ENCODE results near the gene LEKR1.
A peak's percentile ranks its signal among the peaks of the same experiment; 100 is the strongest.
"Not testable (repeated sequence)": the region's sequence is repeated elsewhere in the genome, so short reads cannot be mapped to it uniquely, and the experiment has no call there.

Gene LEKR1

GRCh38 chr3:156826144-156826895, at the start of gene LEKR1:
Gene LEKR1 (plus strand): TSS chr3:156826353. CDS start chr3:156829330, 2,977 bp downstream.
- peak; percentile 65 to 77 for DNase-seq

- no peak for DNase-seq
Measured at GRCh38 chr3:156776871-156777270, 49.3 kb upstream of the LEKR1 start.

DNA sequence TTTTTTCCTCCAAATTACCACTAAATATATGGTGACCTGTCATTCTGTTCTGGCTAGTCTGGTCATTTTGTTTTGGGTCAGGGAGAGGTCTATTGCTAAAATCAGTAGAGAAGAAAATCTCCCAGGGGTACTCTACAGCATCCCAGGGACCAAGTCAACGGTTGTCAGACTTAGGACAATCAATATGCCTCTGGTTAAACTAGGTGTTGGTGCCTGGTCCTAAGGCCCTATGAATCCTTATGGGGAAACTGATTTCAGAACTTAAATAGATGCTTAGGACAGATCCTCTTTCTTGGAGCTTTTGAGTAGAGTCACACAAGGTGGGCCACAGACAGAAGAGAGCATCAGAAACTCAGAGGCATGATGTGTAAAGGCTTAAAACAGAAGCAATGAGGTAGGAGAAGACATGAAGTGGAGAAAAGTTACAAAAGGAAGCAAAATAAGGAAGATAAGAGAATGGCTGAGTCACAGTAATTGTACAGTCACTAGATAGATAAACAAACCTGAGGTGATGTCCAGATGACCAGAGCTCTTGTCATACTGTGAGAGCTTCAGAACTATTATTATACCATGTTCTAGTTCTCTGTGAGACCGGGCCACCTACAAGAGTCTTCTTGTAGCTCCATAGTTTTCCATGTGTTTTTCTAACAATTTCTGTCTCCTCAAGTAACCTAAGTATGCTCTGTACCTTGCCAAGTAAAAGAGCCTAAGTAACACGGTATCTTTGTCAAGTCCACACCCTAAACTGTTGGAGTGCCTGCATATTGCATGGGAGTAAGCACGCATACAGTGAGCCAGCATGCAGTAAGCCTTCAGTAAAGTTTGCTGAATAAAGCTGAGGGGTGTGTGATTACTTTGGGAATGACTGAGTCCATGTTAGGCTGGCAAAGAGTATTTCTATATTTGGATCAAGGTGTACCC, 44.6 kb upstream of the LEKR1 start:
- DNase-seq = peak in 1 of 2 donors; percentile 25

DNA sequence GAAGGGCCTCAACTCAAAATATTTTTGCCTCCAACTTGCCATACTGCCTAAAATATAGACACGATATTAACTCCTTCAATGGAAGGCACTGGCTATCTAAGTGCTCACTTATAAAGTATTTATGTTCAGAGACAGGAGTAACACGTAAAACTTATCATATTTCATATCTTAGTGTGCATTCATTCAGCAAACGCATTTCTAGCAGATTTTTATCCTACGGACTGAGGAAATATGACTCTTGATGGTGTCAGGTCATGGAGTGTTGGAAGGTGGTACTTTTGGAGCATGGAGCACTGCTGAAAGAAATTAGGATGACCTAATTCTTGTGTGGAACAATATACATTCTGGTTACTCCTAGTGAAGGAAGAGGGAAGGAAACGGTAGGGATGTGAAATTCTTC, 43.8 kb upstream of the LEKR1 start:
- DNase-seq = no peak

DNA sequence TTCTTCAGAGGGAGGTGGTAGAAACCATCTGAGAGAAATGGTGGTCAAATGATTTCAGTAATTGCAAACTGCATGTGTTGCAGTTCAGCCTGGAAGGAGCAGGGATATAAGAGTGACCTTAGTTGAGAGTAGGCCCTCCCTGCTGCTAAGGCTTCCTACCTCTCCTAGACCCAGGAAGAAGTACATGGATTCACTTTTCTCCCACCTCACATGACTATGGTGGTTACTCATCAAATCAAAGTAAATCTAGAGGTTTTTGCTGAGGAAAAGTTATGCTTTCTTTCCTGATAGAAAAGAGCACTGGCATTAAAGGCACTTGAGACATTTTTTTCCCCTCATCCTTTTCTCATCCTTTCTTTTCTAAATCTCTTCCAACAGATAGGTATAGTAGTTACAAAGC, 43.2 kb upstream of the LEKR1 start:
- no peak for DNase-seq

GRCh38 chr3:156787001-156787400, 39.2 kb upstream of the LEKR1 start:
- DNase-seq = no peak

GRCh38 chr3:156787926-156788663, 38.1 kb upstream of the LEKR1 start:
- DNase-seq = peak in 1 of 2 donors; percentile 35

- DNase-seq = no peak
Measured at GRCh38 chr3:156788846-156789245, 37.3 kb upstream of the LEKR1 start.

DNA sequence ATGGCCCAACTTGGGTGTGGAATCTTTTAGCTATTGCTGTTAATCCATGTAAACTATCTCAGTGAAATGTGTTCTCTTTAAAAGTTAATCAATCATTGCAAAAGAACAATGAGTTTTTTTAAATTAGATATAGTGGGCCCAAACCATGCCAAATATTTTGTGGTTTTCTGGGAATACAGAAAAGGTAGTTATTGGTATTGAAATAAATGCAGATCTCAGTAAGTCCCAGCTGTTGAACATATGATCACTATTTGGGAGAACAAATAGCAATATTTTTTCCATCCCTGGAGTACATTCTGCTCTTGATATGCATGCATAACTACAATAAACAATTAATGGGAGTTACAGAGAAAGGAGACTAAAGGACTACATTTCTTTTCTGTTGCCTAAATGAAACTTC, 36.0 kb upstream of the LEKR1 start:
- no peak for DNase-seq

- no peak for DNase-seq
Measured at GRCh38 chr3:156792114-156792513, 34.0 kb upstream of the LEKR1 start.

- DNase-seq = no peak
Measured at GRCh38 chr3:156792536-156792935, 33.6 kb upstream of the LEKR1 start.

GRCh38 chr3:156792945-156793344, 33.2 kb upstream of the LEKR1 start:
- DNase-seq = no peak

GRCh38 chr3:156793400-156793799, 32.8 kb upstream of the LEKR1 start:
- no peak for DNase-seq

- no peak for DNase-seq
Measured at GRCh38 chr3:156793851-156794250, 32.3 kb upstream of the LEKR1 start.

DNA sequence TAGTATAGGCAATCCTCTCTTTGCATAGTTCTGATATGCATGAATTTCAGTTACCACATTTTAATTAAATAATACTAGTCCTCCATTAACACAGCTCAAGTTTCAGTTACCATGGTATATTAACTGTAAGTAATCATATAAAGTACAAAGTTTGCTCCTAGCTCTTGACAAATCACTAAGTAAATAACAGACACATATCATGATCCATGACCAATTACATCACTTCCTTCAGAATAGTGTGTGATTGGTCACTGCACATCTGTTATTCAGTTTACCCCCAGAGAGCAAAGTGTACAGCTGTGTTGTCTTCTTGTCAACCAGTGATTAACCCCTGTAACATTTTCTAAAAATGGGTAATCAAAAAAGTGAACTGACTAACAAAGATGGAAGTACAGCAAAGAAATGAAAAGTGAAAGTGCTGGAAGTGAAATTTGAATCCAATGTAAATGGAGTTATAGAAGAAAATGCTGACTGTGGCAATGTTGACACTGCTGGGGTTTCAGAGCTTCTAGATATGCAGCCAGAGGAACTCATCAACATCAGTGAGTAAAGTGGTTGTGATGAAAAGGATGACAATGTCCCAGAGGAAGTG, 30.2 kb upstream of the LEKR1 start:
- DNase-seq = peak; percentile 29 to 34

DNA sequence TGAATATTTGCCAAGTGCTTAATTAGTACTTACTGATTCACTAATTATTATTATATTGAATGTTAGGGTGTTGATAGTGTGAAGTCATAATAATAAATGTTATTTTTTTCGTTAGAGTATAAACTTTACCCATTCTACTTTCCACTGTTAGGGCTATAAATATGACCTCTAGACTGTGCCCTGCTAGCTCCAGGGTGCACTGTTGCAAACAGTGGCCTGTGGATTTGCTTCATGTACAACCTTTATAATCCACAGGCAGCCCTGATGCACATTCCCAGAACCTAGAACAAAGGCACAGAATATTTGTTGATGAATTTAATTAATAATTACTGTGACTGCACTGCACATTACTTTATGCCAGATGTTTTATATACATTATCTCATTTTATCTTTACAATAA, 28.8 kb upstream of the LEKR1 start:
- DNase-seq = no peak

DNA sequence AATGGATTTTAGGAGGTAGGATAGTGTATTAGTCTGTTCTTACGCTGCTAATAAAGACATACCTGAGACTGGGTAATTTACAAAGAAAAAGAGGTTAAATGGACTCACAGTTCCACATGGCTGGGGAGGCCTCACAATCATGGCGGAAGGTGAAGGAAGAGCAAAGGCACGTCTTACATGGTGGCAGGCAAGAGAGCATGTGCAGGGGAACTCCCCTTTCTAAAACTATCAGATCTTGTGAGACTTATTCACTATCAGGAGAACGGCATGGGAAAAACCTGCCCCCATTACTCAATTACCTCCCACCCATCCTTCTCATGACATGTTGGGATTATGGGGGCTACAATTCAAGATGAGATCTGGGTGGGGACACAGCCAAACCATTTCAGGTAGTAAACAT, 25.9 kb upstream of the LEKR1 start:
- DNase-seq = not testable (repeated sequence)

GRCh38 chr3:156801746-156802145, 24.4 kb upstream of the LEKR1 start:
- DNase-seq = no peak

- no peak for DNase-seq
Measured at GRCh38 chr3:156802821-156803606, 23.1 kb upstream of the LEKR1 start.

DNA sequence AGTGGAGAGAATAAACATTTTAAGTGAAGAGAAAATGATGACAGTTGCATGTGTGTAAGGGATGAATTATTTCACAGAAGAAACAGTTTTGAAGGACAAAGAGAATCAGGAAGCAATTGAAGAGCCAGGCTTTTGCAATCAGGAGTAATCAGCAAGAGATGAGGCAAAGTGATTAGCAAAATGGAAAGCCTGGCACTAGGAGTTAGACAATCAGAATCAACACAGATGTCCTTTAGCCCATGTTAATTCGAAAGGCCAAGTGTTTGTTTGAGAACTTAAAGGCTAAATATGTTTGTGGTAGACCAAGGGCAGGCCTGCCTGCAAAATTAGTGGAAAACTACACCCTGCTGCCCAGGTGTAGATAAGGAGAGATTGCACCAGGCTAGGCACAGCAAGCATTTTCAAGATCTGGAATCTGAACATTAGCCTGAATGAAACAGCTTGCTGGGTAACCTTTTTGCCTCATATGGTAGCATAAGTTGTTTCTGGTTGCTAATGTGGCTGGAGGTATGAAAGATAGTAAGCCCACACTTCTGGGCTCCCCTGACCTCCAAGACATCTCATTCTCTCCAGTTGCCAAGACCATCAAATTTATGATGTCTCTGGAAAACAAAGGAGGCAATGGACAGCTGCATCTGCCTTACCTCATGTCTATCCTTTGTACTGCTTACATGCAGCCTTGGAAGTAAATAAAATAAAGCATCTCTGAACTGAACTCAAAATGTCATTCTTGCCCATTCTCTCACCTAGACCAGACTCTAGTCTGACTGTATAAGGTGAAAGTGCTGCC, 22.0 kb upstream of the LEKR1 start:
- peak in 1 of 2 donors; percentile 26 for DNase-seq

GRCh38 chr3:156806698-156807097, 19.5 kb upstream of the LEKR1 start:
- DNase-seq = no peak
